OCI-LY1 (cell line): Measurements from ENCODE around the gene CCDC12.
A peak's percentile ranks its signal among the peaks of the same experiment; 100 is the strongest.

Experiments
- H2AFZ ChIP-seq: fragments of 200-600 bp; sonication (generic), shearing (Covaris generic); 2 replicates; pipeline ENCODE4 v1.6.0; 2014; ENCODE audit warnings: antibody characterized with exemption, mild to moderate bottlenecking, low read length
- H3F3A ChIP-seq: fragments of 200-600 bp; sonication (generic), shearing (Covaris generic); 2 replicates; pipeline ENCODE4 v1.6.0; 2014; ENCODE audit warnings: mild to moderate bottlenecking, antibody characterized with exemption, low read length, moderate library complexity; ENCODE audit not compliant: insufficient read depth
- H3K27ac ChIP-seq: fragments of 200-600 bp; sonication (generic); 2 replicates; pipeline ENCODE4 v1.5.1; 2014; ENCODE audit warnings: low read length, mixed run types, mild to moderate bottlenecking, low read depth; ENCODE audit not compliant: poor library complexity, severe bottlenecking
- H3K27me3 ChIP-seq: fragments of 200-600 bp; sonication (generic); 2 replicates; pipeline ENCODE4 v1.6.0; 2014; ENCODE audit warnings: antibody characterized with exemption, mild to moderate bottlenecking, low read length, moderate library complexity; ENCODE audit not compliant: insufficient read depth
- H3K36me3 ChIP-seq: fragments of 200-600 bp; sonication (generic); 2 replicates; pipeline ENCODE4 v1.6.1; 2014; ENCODE audit warnings: mild to moderate bottlenecking, antibody characterized with exemption, low read length, moderate library complexity, mixed read lengths; ENCODE audit not compliant: insufficient read depth
- H3K4me1 ChIP-seq: fragments of 200-600 bp; sonication (generic); 2 replicates; pipeline ENCODE4 v1.5.1; 2014; ENCODE audit warnings: mild to moderate bottlenecking, low read length, moderate library complexity; ENCODE audit not compliant: insufficient read depth, severe bottlenecking
- H3K4me2 ChIP-seq: fragments of 200-600 bp; sonication (generic), shearing (Covaris generic); 2 replicates; pipeline ENCODE4 v1.6.1; 2014; ENCODE audit warnings: low read length
- H3K4me3 ChIP-seq: fragments of 200-600 bp; sonication (generic); 2 replicates; pipeline ENCODE4 v1.5.1; 2014; ENCODE audit warnings: low read length, low read depth, mild to moderate bottlenecking, mixed read lengths; ENCODE audit not compliant: poor library complexity, severe bottlenecking
- H3K79me2 ChIP-seq: fragments of 200-600 bp; shearing (Covaris generic); 2 replicates; pipeline ENCODE4 v1.6.1; 2016; ENCODE audit warnings: mixed run types, low read length, mixed read lengths; ENCODE audit not compliant: insufficient read depth
- H3K9ac ChIP-seq: fragments of 200-600 bp; sonication (generic), shearing (Covaris generic); 2 replicates; pipeline ENCODE4 v1.6.1; 2014; ENCODE audit warnings: mild to moderate bottlenecking, low read length, mixed read lengths
- H3K9me2 ChIP-seq: fragments of 200-600 bp; sonication (generic), shearing (Covaris generic); 2 replicates; pipeline ENCODE4 v1.6.1; 2014; ENCODE audit warnings: low read depth, mild to moderate bottlenecking, low read length, mixed read lengths
- H3K9me3 ChIP-seq: fragments of 200-600 bp; shearing (Covaris generic); 2 replicates; pipeline ENCODE4 v1.6.1; 2014; ENCODE audit warnings: low read length, mixed read lengths
- H4K20me1 ChIP-seq: fragments of 200-600 bp; sonication (generic), shearing (Covaris generic); 2 replicates; pipeline ENCODE4 v1.6.0; 2016; ENCODE audit warnings: mild to moderate bottlenecking, low read length; ENCODE audit not compliant: insufficient read depth
- CTCF ChIP-seq: fragments of 200-600 bp; sonication (generic), shearing (Covaris generic); IDR thresholded peaks from 2 replicates; pipeline ENCODE4 v1.5.1; 2017; ENCODE audit warnings: mild to moderate bottlenecking, antibody characterized with exemption, low read length, moderate library complexity, mixed read lengths
- EZH2 ChIP-seq: fragments of 200-600 bp; sonication (generic), shearing (Covaris generic); IDR thresholded peaks from 2 replicates; pipeline ENCODE4 v1.8.0; 2017; ENCODE audit warnings: borderline replicate concordance, mixed run types, mild to moderate bottlenecking, antibody characterized with exemption, low read length, moderate library complexity, mixed read lengths

The CCDC12 gene

GRCh38 chr3:46934498-46935167 is 41.9 kb downstream of the CCDC12 start:
- Histone ChIP-seq H3F3A (no peaks in the 10 kb centered on the region), H3K36me3 (peaks cover 65% of the 10 kb centered on the region), H3K4me1 (peaks cover 69% of the 10 kb centered on the region), H4K20me1 (no peaks in the 10 kb centered on the region), H3K9ac (no peak overlapping the region), H3K27me3 (no peaks in the 10 kb centered on the region), H3K9me2 (no peaks in the 10 kb centered on the region), H2AFZ (no peak overlapping the region), H3K9me3 (no peaks in the 10 kb centered on the region), H3K27ac (no peak overlapping the region), H3K79me2 (no peaks in the 10 kb centered on the region), H3K4me2 (no peak overlapping the region), H3K4me3 (no peak overlapping the region)
- TF ChIP-seq EZH2 (no peak), CTCF (no peak)

- TF ChIP-seq EZH2 (no peak), CTCF (no peak)
- H3K9me3 ChIP-seq: 0 out of 2 replicates have a peak, but pooled peaks cover 3% of the 10 kb centered on the region
- H3K9me2 ChIP-seq: no peaks in the 10 kb centered on the region
- no peak overlapping the region for H2AFZ ChIP-seq
- no peak overlapping the region for H3K27ac ChIP-seq
- peaks cover 69% of the 10 kb centered on the region for H3K4me1 ChIP-seq
- H3K4me2 ChIP-seq: no peak overlapping the region
- H3F3A ChIP-seq: no peaks in the 10 kb centered on the region
- no peaks in the 10 kb centered on the region for H3K27me3 ChIP-seq
- no peak overlapping the region for H3K4me3 ChIP-seq
- H3K79me2 ChIP-seq: no peaks in the 10 kb centered on the region
- peaks cover 66% of the 10 kb centered on the region for H3K36me3 ChIP-seq
- H3K9ac ChIP-seq: no peak overlapping the region
- no peaks in the 10 kb centered on the region for H4K20me1 ChIP-seq
These were observed 42.5 kb downstream of the CCDC12 start for GRCh38 chr3:46934072-46934471.

- TF ChIP-seq EZH2 (no peak), CTCF (no peak)
- no peak overlapping the region; the same call in 1 of the 2 replicates for H3K9ac ChIP-seq
These were observed 43.3 kb downstream of the CCDC12 start for GRCh38 chr3:46933261-46933660.

More at GRCh38 chr3:46933261-46933660, 43.3 kb downstream of the CCDC12 start:
- Histone ChIP-seq H3K36me3 (peaks cover 66% of the 10 kb centered on the region), H3K4me1 (peaks cover 69% of the 10 kb centered on the region), H3K4me3 (no peak overlapping the region), H3F3A (peaks cover 6% of the 10 kb centered on the region; the same call in 1 of the 2 replicates), H3K9me2 (no peaks in the 10 kb centered on the region), H4K20me1 (no peaks in the 10 kb centered on the region), H3K27me3 (no peaks in the 10 kb centered on the region), H2AFZ (no peak overlapping the region), H3K9me3 (0 out of 2 replicates have a peak, but pooled peaks cover 3% of the 10 kb centered on the region), H3K79me2 (no peaks in the 10 kb centered on the region), H3K27ac (peak overlapping the region; percentile 96), H3K4me2 (no peak overlapping the region)
